ENCODE results near the gene FAM234B. TPM values are rescaled to one million over a fixed set of nuclear protein-coding genes. Genes with fewer than 3 reads are reported as not detected.
A peak's percentile ranks its signal among the peaks of the same experiment; 100 is the strongest.

FAM234B gene
- total RNA-seq, 4 donors from 2014 or later: 6.3 to 14.2 (median 7.5) TPM

DNA sequence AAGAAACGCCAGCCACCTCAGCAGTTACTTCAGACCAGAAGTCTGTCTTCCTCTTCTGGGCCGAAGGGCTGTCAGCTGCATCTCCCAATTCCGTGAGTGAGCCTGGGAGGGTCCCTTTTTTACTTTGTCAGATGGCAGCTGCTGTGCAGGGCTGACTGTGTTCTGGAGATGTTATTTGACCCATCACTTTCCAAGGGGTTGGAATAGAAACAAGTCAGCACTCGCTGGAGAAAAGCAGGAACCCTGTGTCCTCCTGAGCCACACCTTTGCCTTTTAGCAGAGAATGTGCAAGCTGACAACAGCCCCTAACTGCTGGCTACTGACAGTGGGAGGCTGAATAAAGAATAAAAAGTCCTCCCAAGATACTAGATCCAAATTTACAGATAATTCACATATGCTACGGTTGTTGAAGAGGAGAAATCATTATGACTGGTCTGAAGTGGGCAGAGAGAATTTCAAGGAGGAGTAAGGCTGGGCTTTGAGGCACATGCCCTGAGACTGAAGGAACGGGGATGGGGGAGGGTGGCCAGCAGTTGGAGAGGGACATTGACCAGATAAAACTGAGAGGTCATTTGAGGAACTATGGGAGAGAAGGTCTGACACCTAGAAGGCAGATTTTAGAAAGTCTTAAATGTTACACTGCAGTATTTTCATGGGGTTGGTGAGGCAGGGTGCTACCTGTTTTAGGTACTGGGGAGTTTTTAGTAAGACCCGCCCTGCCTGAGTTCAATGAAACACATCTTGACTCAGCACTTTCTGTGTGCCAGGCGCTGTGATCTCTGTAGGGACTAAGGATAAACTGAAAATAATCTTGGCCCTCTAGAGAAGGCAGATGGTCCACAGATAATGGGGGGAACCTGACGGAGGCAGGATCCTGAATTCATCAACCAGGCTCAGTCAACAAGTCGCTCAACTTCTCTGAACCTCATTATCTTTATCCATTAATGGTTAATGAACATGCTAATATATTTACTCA, 27.4 kb downstream of the FAM234B start:
- DNase-seq (ENCODE audit: low spot score): no peak
- no peak for ATAC-seq (ENCODE audit: low FRiP score)
- no peak for TF ChIP-seq CTCF (IDR thresholded peaks at IDR 0.05)

DNA sequence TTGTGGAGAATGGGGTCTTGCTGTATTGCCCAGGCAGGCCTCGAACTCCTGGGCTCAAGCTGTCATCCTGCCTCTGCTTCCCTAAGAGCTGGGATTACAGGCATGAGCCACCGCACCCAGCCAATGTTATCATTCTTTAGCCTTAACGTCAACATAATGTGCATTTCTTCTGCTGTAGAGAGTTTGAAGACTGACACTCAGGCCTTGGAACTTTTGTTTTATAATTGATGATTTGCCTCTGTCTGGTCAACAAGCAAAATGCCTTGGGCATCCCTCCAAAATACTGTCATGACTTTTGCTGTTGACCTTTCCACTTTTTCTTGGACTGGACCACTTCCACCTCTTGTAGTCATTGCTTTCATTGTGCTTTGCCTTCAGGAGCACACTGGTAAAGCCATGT, 29.0 kb downstream of the FAM234B start:
- no peak for TF ChIP-seq CTCF (IDR thresholded peaks at IDR 0.05)
- DNase-seq (ENCODE audit: low spot score): no peak
- no peak for ATAC-seq (ENCODE audit: low FRiP score)

DNA sequence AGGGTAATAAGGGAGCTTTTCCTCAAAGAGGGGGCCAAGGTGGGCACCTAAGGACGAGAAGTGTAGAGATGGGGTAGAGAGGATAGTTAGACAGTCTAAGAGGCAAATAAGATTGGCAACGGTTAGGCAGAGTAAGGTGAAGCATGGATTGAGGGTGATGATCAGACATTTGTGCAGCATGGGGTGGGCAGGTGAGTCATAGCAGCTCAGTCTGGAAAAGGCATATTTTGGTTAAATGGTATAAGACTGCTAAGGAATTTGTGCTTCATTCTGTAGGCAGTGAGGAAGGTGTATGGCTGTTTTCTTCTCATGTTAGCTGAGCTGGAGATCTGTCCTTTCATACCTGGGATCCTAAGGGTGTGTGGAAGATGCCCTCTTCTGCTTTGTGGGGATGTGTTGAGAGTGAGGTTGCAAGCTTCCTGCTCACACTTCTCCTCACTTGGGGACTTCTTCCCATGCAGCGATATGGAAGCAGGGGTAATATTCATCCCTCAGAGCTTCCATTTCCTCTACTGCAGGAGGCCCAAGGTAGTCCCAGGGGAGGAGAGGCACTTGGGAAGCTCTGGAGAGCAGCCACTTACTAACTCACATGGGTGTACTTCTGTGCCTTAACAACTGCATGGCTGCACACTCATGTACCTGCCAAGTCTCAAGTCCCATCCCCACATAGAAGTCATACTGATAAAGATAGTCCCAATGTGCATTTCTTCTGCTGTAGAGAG, 30.4 kb downstream of the FAM234B start:
- DNase-seq (ENCODE audit: low spot score): no peak
- no peak for TF ChIP-seq CTCF (IDR thresholded peaks at IDR 0.05)
- peak; percentile 48 for ATAC-seq (ENCODE audit: low FRiP score)

DNA sequence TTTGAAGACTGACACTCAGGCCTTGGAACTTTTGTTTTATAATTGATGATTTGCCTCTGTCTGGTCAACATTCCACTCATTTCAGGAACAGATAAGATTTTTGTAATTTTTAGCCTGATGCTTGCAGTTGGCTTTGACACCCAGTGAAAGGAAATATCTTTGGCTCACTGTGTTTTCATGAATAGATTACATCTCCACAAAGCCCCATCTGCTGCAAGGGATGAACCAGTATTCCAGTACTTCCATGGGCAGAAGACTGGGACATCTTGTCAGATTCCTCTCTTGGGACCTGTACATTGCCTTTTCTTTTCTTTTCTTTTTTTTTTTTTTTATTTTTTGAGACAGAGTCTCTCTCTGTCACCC, 30.9 kb downstream of the FAM234B start:
- TF ChIP-seq CTCF (IDR thresholded peaks at IDR 0.05): no peak
- ATAC-seq (ENCODE audit: low FRiP score): no peak

GRCh38 chr12:13075786-13076570, 31.8 kb downstream of the FAM234B start:
- no peak for TF ChIP-seq CTCF (IDR thresholded peaks at IDR 0.05)
- ATAC-seq (ENCODE audit: low FRiP score) (peak; percentile 32), DNase-seq (ENCODE audit: low spot score) (no peak)

More for the DNA sequence above, 30.9 kb downstream of the FAM234B start:
- DNase-seq (ENCODE audit: low spot score): no peak

DNA sequence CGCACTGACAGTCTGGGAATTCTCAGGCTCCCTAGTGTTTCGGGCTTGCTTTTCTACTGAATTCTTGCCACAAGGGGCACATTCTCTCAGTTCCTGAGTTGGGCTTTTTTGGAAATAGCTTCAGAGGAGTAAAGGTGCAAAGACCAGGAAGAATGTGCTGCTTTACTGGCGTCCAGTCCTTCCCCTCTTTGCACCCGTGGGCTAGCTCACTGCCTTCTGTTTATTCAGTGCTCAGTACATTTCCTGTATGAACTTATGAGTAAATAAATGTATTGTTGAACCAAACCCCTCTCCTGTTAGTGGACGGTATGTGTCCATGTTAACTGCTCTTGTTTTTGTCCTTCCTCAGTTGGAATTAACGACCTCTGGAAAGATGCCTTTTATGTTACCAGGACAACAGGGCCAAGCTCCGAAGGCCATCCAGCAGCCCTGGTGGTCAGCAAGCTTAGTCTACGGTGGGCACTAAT, 35.3 kb downstream of the FAM234B start:
- DNase-seq (ENCODE audit: low spot score): no peak
- ATAC-seq (ENCODE audit: low FRiP score): no peak
- no peak for TF ChIP-seq CTCF (IDR thresholded peaks at IDR 0.05)

All from omental fat pad (tissue), 4 donors.